Left lung (tissue), 10 donors: ENCODE results near the gene MAP1LC3B2. TPM values are rescaled to one million over a fixed set of nuclear protein-coding genes. Genes with fewer than 3 reads are reported as not detected.

Experiments
- ATAC-seq: fragments of 200-7000 bp; cut with Tn5 transposase; one replicate; pipeline ENCODE4 v1.9.1; 2020; ENCODE audit warnings: moderate library complexity
- DNase-seq, 4 donors: peaks; one replicate each; pipeline ENCODE4 v3.0.0-alpha.2; 2013 to 2020
- H3K27ac ChIP-seq, 2 donors: fragments of 200-600 bp; sonication (generic) in 1 of 2; one replicate each; pipeline versions ENCODE4 v1.5.0 to v1.8.0; 2020 to 2021
- H3K27me3 ChIP-seq, 2 donors: fragments of 200-600 bp; sonication (generic) in 1 of 2; one replicate each; pipeline versions ENCODE4 v1.5.0 to v1.8.0; 2020 to 2021
- H3K36me3 ChIP-seq, 2 donors: fragments of 200-600 bp; sonication (generic) in 1 of 2; one replicate each; pipeline versions ENCODE4 v1.5.0 to v1.8.0; 2020 to 2021
- H3K4me1 ChIP-seq, 2 donors: fragments of 200-600 bp; one replicate each; pipeline ENCODE4 v1.8.0; 2021
- H3K4me3 ChIP-seq, 2 donors: fragments of 200-600 bp; sonication (generic) in 1 of 2; one replicate each; pipeline versions ENCODE4 v1.5.0 to v1.8.0; 2020 to 2021; ENCODE audit warnings: mild to moderate bottlenecking in 1 of 2
- H3K9me3 ChIP-seq, 2 donors: fragments of 200-600 bp; sonication (generic) in 1 of 2; one replicate each; pipeline versions ENCODE4 v1.5.0 to v1.8.0; 2020 to 2021
- CTCF ChIP-seq, 2 donors: fragments of 200-600 bp; sonication (generic) in 1 of 2; IDR thresholded peaks; one replicate each; pipeline versions ENCODE4 v1.5.0 to v1.8.0; 2021; ENCODE audit warnings: antibody characterized with exemption in 2 of 2
- intact Hi-C, 2 donors: fragments of 100-400 bp; cut with DNase I; formaldehyde crosslinking; loops; one replicate each; pipeline versions ENCODE4 v1.11.2 to v1.14.2; 2022
- polyA plus RNA-seq, 6 donors: library from polyadenylated mRNA; unstranded; fragments of 120-200 nt; gene quantifications; one replicate each; pipeline ENCODE4 v1.2.1, GENCODE V29; 2013; ENCODE audit not compliant: insufficient read length in 6 of 6
- total RNA-seq, 2 donors: library from RNA; stranded (reverse); fragmentation: NEBNext Ultra II Directional; extraction: Animal tissue kit (Norgen Biotek cat#: 25700); gene quantifications; one replicate each; pipeline ENCODE4 v1.2.1, GENCODE V29; 2021
- donor health status: DM: no; HTN: yes; CAD: no.
- donor health status: DM: no; HTN: no; CAD: no.

MAP1LC3B2 gene
- total and polyA plus RNA-seq, 8 donors = 1.5 to 10.5 (median 5.5) TPM; not detected in 1

- Histone ChIP-seq H3K27me3 (no peaks in the 10 kb centered on the region), H3K4me3 (no peak overlapping the region), H3K4me1 (peaks cover 4 to 36% of the 10 kb centered on the region in 2 donors), H3K27ac (peak overlapping the region in 1 of 2 donors; percentile 65), H3K36me3 (no peaks in the 10 kb centered on the region), H3K9me3 (no peaks in the 10 kb centered on the region)
- ATAC-seq (peak; percentile 32), DNase-seq (no peak)
- intact Hi-C loops = no loop called here
- TF ChIP-seq CTCF (IDR thresholded peaks at IDR 0.05) = no peak
These were observed 7.0 kb upstream of the MAP1LC3B2 start for GRCh38 chr12:116551952-116552772.

GRCh38 chr12:116552773-116553373, 6.3 kb upstream of the MAP1LC3B2 start:
- no peak for TF ChIP-seq CTCF (IDR thresholded peaks at IDR 0.05)
- H3K4me1 ChIP-seq = peaks cover 4 to 36% of the 10 kb centered on the region in 2 donors
- no peak overlapping the region for H3K27ac ChIP-seq
- DNase-seq (no peak), ATAC-seq (no peak)
- H3K4me3 ChIP-seq = no peak overlapping the region
- H3K36me3 ChIP-seq = no peaks in the 10 kb centered on the region
- intact Hi-C loops = no loop called here
- no peaks in the 10 kb centered on the region for H3K27me3 ChIP-seq
- H3K9me3 ChIP-seq = no peaks in the 10 kb centered on the region

- DNase-seq (no peak), ATAC-seq (no peak)
- no peak for TF ChIP-seq CTCF (IDR thresholded peaks at IDR 0.05)
- Histone ChIP-seq H3K27me3 (no peaks in the 10 kb centered on the region), H3K9me3 (no peaks in the 10 kb centered on the region), H3K36me3 (no peaks in the 10 kb centered on the region), H3K4me3 (no peak overlapping the region), H3K4me1 (peaks cover 0 to 58% of the 10 kb centered on the region in 2 donors), H3K27ac (no peak overlapping the region)
- intact Hi-C loops = no loop called here
These were observed 2.7 kb upstream of the MAP1LC3B2 start for GRCh38 chr12:116556356-116556952.

- no peak for TF ChIP-seq CTCF (IDR thresholded peaks at IDR 0.05)
- Histone ChIP-seq H3K4me3 (no peak overlapping the region), H3K9me3 (no peaks in the 10 kb centered on the region), H3K4me1 (peaks cover 0 to 53% of the 10 kb centered on the region in 2 donors), H3K27ac (no peak overlapping the region), H3K36me3 (no peaks in the 10 kb centered on the region), H3K27me3 (no peaks in the 10 kb centered on the region)
- intact Hi-C loops = no loop called here
- DNase-seq (no peak), ATAC-seq (no peak)
These were observed 2.0 kb upstream of the MAP1LC3B2 start for GRCh38 chr12:116556964-116557698.
